NCI-H226 (cell line): ENCODE measurements around the gene KRTAP4-12.
"Not testable (repeated sequence)": the region's sequence is repeated elsewhere in the genome, so short reads cannot be mapped to it uniquely, and the experiment has no call there.

Experiments used
- DNase-seq: peaks from one replicate; pipeline ENCODE4 v3.0.0-alpha.2; 2015

Gene KRTAP4-12

GRCh38 chr17:41123991-41124371 lies at the start of gene KRTAP4-12:
KRTAP4-12 (minus strand) TSS chr17:41124182; CDS start chr17:41124122, 60 bp downstream.
- not testable (repeated sequence) for DNase-seq

- DNase-seq, result no peak
Measured at GRCh38 chr17:41171886-41172285, 47.9 kb upstream of the KRTAP4-12 start.

GRCh38 chr17:41168121-41168520 lies 44.1 kb upstream of the KRTAP4-12 start, which contains the start of gene KRTAP4-3:
KRTAP4-3 (minus strand) TSS chr17:41168221; CDS start chr17:41168172, 49 bp downstream.
- no peak for DNase-seq

- DNase-seq, result no peak
Measured at GRCh38 chr17:41167561-41167960, 43.6 kb upstream of the KRTAP4-12 start.

GRCh38 chr17:41163828-41164227 lies 39.8 kb upstream of the KRTAP4-12 start:
- DNase-seq, result no peak

- no peak for DNase-seq
Measured at GRCh38 chr17:41160648-41161047, 36.7 kb upstream of the KRTAP4-12 start, which contains the start of gene KRTAP4-4. KRTAP4-4 (minus strand) TSS chr17:41160748; CDS start chr17:41160691, 57 bp downstream.

GRCh38 chr17:41160190-41160589 lies 36.2 kb upstream of the KRTAP4-12 start:
- DNase-seq, result not testable (repeated sequence)

GRCh38 chr17:41153856-41154255 lies 29.9 kb upstream of the KRTAP4-12 start:
- DNase-seq, result no peak

- DNase-seq, result no peak
Measured at GRCh38 chr17:41151525-41151924, 27.5 kb upstream of the KRTAP4-12 start.

- DNase-seq, result no peak
Measured at GRCh38 chr17:41150026-41150425, 26.0 kb upstream of the KRTAP4-12 start.

GRCh38 chr17:41149652-41149985 lies 25.6 kb upstream of the KRTAP4-12 start, which contains the start of gene KRTAP4-5:
KRTAP4-5 (minus strand) TSS chr17:41149825; CDS start chr17:41149767, 58 bp downstream.
- DNase-seq, result no peak

- not testable (repeated sequence) for DNase-seq
Measured at GRCh38 chr17:41148971-41149651, 25.1 kb upstream of the KRTAP4-12 start.

- no peak for DNase-seq
Measured at GRCh38 chr17:41147531-41148204, 23.7 kb upstream of the KRTAP4-12 start.

GRCh38 chr17:41145261-41145660 lies 21.3 kb upstream of the KRTAP4-12 start:
- no peak for DNase-seq

- DNase-seq, result no peak
Measured at GRCh38 chr17:41144846-41145245, 20.9 kb upstream of the KRTAP4-12 start.

- peak; percentile 52 for DNase-seq
Measured at GRCh38 chr17:41141361-41141760, 17.4 kb upstream of the KRTAP4-12 start.

GRCh38 chr17:41140360-41141131 lies 16.6 kb upstream of the KRTAP4-12 start, which contains the start of gene KRTAP4-6:
KRTAP4-6 (minus strand) TSS chr17:41140544; CDS start chr17:41140487, 57 bp downstream.
- peak; percentile 90 for DNase-seq

- not testable (repeated sequence) for DNase-seq
Measured at GRCh38 chr17:41139865-41140264, 15.9 kb upstream of the KRTAP4-12 start.

GRCh38 chr17:41133880-41134735 lies 10.1 kb upstream of the KRTAP4-12 start:
- DNase-seq, result no peak

- DNase-seq, result peak; percentile 88
Measured at GRCh38 chr17:41131979-41132378, 8.0 kb upstream of the KRTAP4-12 start.

GRCh38 chr17:41127371-41127770 lies 3.4 kb upstream of the KRTAP4-12 start:
- DNase-seq, result no peak

- DNase-seq, result no peak
Measured at GRCh38 chr17:41126412-41126811, 2.4 kb upstream of the KRTAP4-12 start.
